K562 (cell line): Measurements from ENCODE around the gene BRWD1. TPM values are rescaled to one million over a fixed set of nuclear protein-coding genes. Genes with fewer than 3 reads are reported as not detected.

Experiments
- BACH1 ChIP-seq: fragments of 200-800 bp; sonication (Bioruptor generic); IDR thresholded peaks from 2 replicates; pipeline ENCODE4 v1.6.1; 2016; ENCODE audit warnings: missing genetic modification characterization, missing compliant biosample characterization
- BDP1 ChIP-seq: IDR thresholded peaks from 3 replicates; pipeline ENCODE4 v1.6.1; 2011; ENCODE audit not compliant: insufficient read length, insufficient read depth
- POLR3G ChIP-seq: IDR thresholded peaks from 2 replicates; pipeline ENCODE4 v1.6.1; 2011; ENCODE audit not compliant: insufficient read length, insufficient replicate concordance; ENCODE audit errors: extremely low read depth
- SMARCB1 ChIP-seq: IDR thresholded peaks from 2 replicates; pipeline ENCODE4 v1.6.1; 2011; ENCODE audit warnings: improper control_type of control experiment, low read depth; ENCODE audit not compliant: insufficient read length
- SMARCC2 ChIP-seq: fragments of 450-650 bp; IDR thresholded peaks from 2 replicates; pipeline ENCODE4 v1.6.1; 2017; ENCODE audit warnings: antibody characterized with exemption, moderate library complexity, mild to moderate bottlenecking, low read depth
- SREBF1 ChIP-seq: fragments of 150-350 bp; IDR thresholded peaks from 2 replicates; pipeline ENCODE4 v1.6.1; 2014; ENCODE audit warnings: antibody characterized with exemption, low read depth, low read length, borderline replicate concordance
- SRF ChIP-seq, 2 experiments: fragments of 250-450, 450-650 bp in 1 of 2; sonication (Bioruptor Pico) in 1 of 2; sonication (generic) in 1 of 2; formaldehyde crosslinking; IDR thresholded peaks; 2 replicates each; pipeline versions ENCODE4 v1.5.0 to v1.5.1; 2020 to 2022; ENCODE audit warnings: mild to moderate bottlenecking in 1 of 2, missing genetic modification reagents in 1 of 2
- TCF7 ChIP-seq: sonication (generic); IDR thresholded peaks from 2 replicates; pipeline ENCODE4 v1.6.1; 2016; ENCODE audit warnings: antibody characterized with exemption, borderline replicate concordance
- ZBTB40 ChIP-seq, 2 experiments: fragments of 450-650 bp in 1 of 2; sonication (generic) in 1 of 2; formaldehyde crosslinking in 1 of 2; IDR thresholded peaks; 2 replicates each; pipeline versions ENCODE4 v1.7.1 to v1.9.0; 2016 to 2022; ENCODE audit warnings: inconsistent platforms in 1 of 2, mild to moderate bottlenecking in 1 of 2, missing genetic modification reagents in 1 of 2
- ZNF133 ChIP-seq: fragments of 250-450 bp; sonication (Bioruptor Pico); IDR thresholded peaks from 2 replicates; pipeline ENCODE4 v1.4.0; 2020; ENCODE audit warnings: mild to moderate bottlenecking
- ZNF449 ChIP-seq: fragments of 250-450 bp; sonication (Bioruptor Pico); IDR thresholded peaks from 2 replicates; pipeline ENCODE4 v1.8.0; 2022; ENCODE audit warnings: moderate library complexity, mild to moderate bottlenecking, inconsistent platforms
- ZNF507 ChIP-seq: conservative IDR thresholded peaks from 2 replicates; pipeline ENCODE4 v1.6.1; 2017; ENCODE audit warnings: missing genetic modification characterization, missing compliant biosample characterization
- polyA plus RNA-seq, 8 experiments: library from polyadenylated mRNA; depleted of rRNA in 4 of 8; stranded (reverse) in 5 of 8; unstranded in 3 of 8; fragments of >200 nt; fragmentation: Nextera tagmentation in 2 of 8; fragmentation: Illumina TruSeq in 1 of 8; extraction: Ambion mirVana in 2 of 8; extraction: Trizol in 1 of 8; gene quantifications; 2 replicates each; pipeline versions ENCODE4 v1.2.1 to v1.2.3, GENCODE V29; 2011 to 2014; ENCODE audit warnings: inconsistent platforms in 1 of 8, missing spikeins in 1 of 8
- total RNA-seq, 7 experiments: library from RNA; depleted of rRNA in 6 of 7; stranded (reverse); fragments of >200 nt in 6 of 7; fragmentation: Illumina TruSeq in 2 of 7; extraction: Trizol in 2 of 7; gene quantifications; 2 replicates each; pipeline versions ENCODE4 v1.2.1 to v1.2.3, GENCODE V29; 2011 to 2021; ENCODE audit warnings: low replicate concordance in 1 of 7
- TF ChIP-seq, protein P1 (sequence below): fragments of 250-450 bp; sonication (Bioruptor Pico); IDR thresholded peaks from 2 replicates; pipeline ENCODE4 v1.4.0; 2020; ENCODE audit warnings: borderline replicate concordance

Gene BRWD1
- total and polyA plus RNA-seq, 9 of the 15 experiments (the other 6 are each of a cell fraction or from before 2014, with no cell fraction given): 10.1 to 60.2 (median 34.1) TPM

- TF ChIP-seq ZBTB40 (IDR thresholded peaks at IDR 0.05) (no peak; the same call in 1 of the 2 replicates), ZBTB40 (CRISPR knock-in tag; IDR thresholded peaks at IDR 0.05) (0 out of 2 replicates have a peak, but pooled peaks have one; percentile 43), TCF7 (no peak), ZNF449 (no peak), SMARCB1 (no peak), BDP1 (no peak), SREBF1 (no peak), POLR3G (no peak), SRF (CRISPR knock-in tag; IDR thresholded peaks at IDR 0.05) (no peak), SMARCC2 (no peak), ZNF133 (CRISPR knock-in tag) (no peak), ZNF507 (no peak), BACH1 (tag) (no peak)
- TF ChIP-seq, protein P1, sequence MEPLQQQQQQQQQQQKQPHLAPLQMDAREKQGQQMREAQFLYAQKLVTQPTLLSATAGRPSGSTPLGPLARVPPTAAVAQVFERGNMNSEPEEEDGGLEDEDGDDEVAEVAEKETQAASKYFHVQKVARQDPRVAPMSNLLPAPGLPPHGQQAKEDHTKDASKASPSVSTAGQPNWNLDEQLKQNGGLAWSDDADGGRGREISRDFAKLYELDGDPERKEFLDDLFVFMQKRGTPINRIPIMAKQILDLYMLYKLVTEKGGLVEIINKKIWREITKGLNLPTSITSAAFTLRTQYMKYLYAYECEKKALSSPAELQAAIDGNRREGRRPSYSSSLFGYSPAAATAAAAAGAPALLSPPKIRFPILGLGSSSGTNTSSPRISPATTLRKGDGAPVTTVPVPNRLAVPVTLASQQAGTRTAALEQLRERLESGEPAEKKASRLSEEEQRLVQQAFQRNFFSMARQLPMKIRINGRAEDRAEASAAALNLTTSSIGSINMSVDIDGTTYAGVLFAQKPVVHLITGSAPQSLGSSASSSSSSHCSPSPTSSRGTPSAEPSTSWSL (CRISPR knock-in tag): no peak
Observed at GRCh38 chr21:39182484-39183271, 130.8 kb downstream of the BRWD1 start (continued).
